OCI-LY1 (cell line): ENCODE results near the gene RUNDC1.
"Not testable (repeated sequence)": the region's sequence is repeated elsewhere in the genome, so short reads cannot be mapped to it uniquely, and the experiment has no call there.

Experiments used
- H2AFZ ChIP-seq: fragments of 200-600 bp; sonication (generic), shearing (Covaris generic); 2 replicates; pipeline ENCODE4 v1.6.0; 2014; ENCODE audit warnings: antibody characterized with exemption, mild to moderate bottlenecking, low read length
- H3F3A ChIP-seq: fragments of 200-600 bp; sonication (generic), shearing (Covaris generic); 2 replicates; pipeline ENCODE4 v1.6.0; 2014; ENCODE audit warnings: mild to moderate bottlenecking, antibody characterized with exemption, low read length, moderate library complexity; ENCODE audit not compliant: insufficient read depth
- H3K27ac ChIP-seq: fragments of 200-600 bp; sonication (generic); 2 replicates; pipeline ENCODE4 v1.5.1; 2014; ENCODE audit warnings: low read length, mixed run types, mild to moderate bottlenecking, low read depth; ENCODE audit not compliant: poor library complexity, severe bottlenecking
- H3K27me3 ChIP-seq: fragments of 200-600 bp; sonication (generic); 2 replicates; pipeline ENCODE4 v1.6.0; 2014; ENCODE audit warnings: antibody characterized with exemption, mild to moderate bottlenecking, low read length, moderate library complexity; ENCODE audit not compliant: insufficient read depth
- H3K36me3 ChIP-seq: fragments of 200-600 bp; sonication (generic); 2 replicates; pipeline ENCODE4 v1.6.1; 2014; ENCODE audit warnings: mild to moderate bottlenecking, antibody characterized with exemption, low read length, moderate library complexity, mixed read lengths; ENCODE audit not compliant: insufficient read depth
- H3K4me1 ChIP-seq: fragments of 200-600 bp; sonication (generic); 2 replicates; pipeline ENCODE4 v1.5.1; 2014; ENCODE audit warnings: mild to moderate bottlenecking, low read length, moderate library complexity; ENCODE audit not compliant: insufficient read depth, severe bottlenecking
- H3K4me2 ChIP-seq: fragments of 200-600 bp; sonication (generic), shearing (Covaris generic); 2 replicates; pipeline ENCODE4 v1.6.1; 2014; ENCODE audit warnings: low read length
- H3K4me3 ChIP-seq: fragments of 200-600 bp; sonication (generic); 2 replicates; pipeline ENCODE4 v1.5.1; 2014; ENCODE audit warnings: low read length, low read depth, mild to moderate bottlenecking, mixed read lengths; ENCODE audit not compliant: poor library complexity, severe bottlenecking
- H3K79me2 ChIP-seq: fragments of 200-600 bp; shearing (Covaris generic); 2 replicates; pipeline ENCODE4 v1.6.1; 2016; ENCODE audit warnings: mixed run types, low read length, mixed read lengths; ENCODE audit not compliant: insufficient read depth
- H3K9ac ChIP-seq: fragments of 200-600 bp; sonication (generic), shearing (Covaris generic); 2 replicates; pipeline ENCODE4 v1.6.1; 2014; ENCODE audit warnings: mild to moderate bottlenecking, low read length, mixed read lengths
- H3K9me2 ChIP-seq: fragments of 200-600 bp; sonication (generic), shearing (Covaris generic); 2 replicates; pipeline ENCODE4 v1.6.1; 2014; ENCODE audit warnings: low read depth, mild to moderate bottlenecking, low read length, mixed read lengths
- H3K9me3 ChIP-seq: fragments of 200-600 bp; shearing (Covaris generic); 2 replicates; pipeline ENCODE4 v1.6.1; 2014; ENCODE audit warnings: low read length, mixed read lengths
- H4K20me1 ChIP-seq: fragments of 200-600 bp; sonication (generic), shearing (Covaris generic); 2 replicates; pipeline ENCODE4 v1.6.0; 2016; ENCODE audit warnings: mild to moderate bottlenecking, low read length; ENCODE audit not compliant: insufficient read depth
- EZH2 ChIP-seq: fragments of 200-600 bp; sonication (generic), shearing (Covaris generic); IDR thresholded peaks from 2 replicates; pipeline ENCODE4 v1.8.0; 2017; ENCODE audit warnings: borderline replicate concordance, mixed run types, mild to moderate bottlenecking, antibody characterized with exemption, low read length, moderate library complexity, mixed read lengths
- TF ChIP-seq, protein P1 (sequence below): fragments of 200-600 bp; sonication (generic), shearing (Covaris generic); IDR thresholded peaks from 2 replicates; pipeline ENCODE4 v1.5.1; 2017; ENCODE audit warnings: mild to moderate bottlenecking, antibody characterized with exemption, low read length, moderate library complexity, mixed read lengths

The RUNDC1 gene

DNA sequence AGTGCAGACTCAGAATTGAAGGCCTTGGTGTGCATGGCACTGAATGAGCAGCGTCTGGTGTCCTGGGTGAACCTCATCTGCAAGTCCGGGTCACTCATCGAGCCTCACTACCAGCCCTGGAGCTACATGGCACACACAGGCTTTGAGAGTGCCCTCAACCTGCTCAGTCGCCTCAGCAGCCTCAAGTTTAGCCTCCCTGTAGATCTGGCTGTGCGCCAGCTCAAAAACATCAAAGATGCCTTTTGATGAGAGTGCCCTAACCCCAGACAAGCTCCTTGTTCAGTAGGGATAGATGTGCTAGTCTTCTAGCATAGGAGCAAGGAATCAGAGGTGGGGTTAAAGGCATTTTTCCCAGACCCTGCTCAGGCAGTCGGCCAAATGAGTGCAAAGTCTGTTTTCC, 11.1 kb downstream of the RUNDC1 start:
- no peaks in the 10 kb centered on the region for H3K79me2 ChIP-seq
- TF ChIP-seq EZH2, result no peak
- TF ChIP-seq, protein P1, sequence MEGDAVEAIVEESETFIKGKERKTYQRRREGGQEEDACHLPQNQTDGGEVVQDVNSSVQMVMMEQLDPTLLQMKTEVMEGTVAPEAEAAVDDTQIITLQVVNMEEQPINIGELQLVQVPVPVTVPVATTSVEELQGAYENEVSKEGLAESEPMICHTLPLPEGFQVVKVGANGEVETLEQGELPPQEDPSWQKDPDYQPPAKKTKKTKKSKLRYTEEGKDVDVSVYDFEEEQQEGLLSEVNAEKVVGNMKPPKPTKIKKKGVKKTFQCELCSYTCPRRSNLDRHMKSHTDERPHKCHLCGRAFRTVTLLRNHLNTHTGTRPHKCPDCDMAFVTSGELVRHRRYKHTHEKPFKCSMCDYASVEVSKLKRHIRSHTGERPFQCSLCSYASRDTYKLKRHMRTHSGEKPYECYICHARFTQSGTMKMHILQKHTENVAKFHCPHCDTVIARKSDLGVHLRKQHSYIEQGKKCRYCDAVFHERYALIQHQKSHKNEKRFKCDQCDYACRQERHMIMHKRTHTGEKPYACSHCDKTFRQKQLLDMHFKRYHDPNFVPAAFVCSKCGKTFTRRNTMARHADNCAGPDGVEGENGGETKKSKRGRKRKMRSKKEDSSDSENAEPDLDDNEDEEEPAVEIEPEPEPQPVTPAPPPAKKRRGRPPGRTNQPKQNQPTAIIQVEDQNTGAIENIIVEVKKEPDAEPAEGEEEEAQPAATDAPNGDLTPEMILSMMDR, result no peak
- H3K27me3 ChIP-seq, result no peaks in the 10 kb centered on the region
- H3K9me2 ChIP-seq, result no peaks in the 10 kb centered on the region
- peaks cover 79% of the 10 kb centered on the region for H3K36me3 ChIP-seq
- no peak overlapping the region for H3K27ac ChIP-seq
- H3F3A ChIP-seq, result no peaks in the 10 kb centered on the region
- H4K20me1 ChIP-seq, result no peaks in the 10 kb centered on the region
- no peak overlapping the region for H3K9ac ChIP-seq
- H2AFZ ChIP-seq, result no peak overlapping the region
- no peaks in the 10 kb centered on the region for H3K4me1 ChIP-seq
- no peaks in the 10 kb centered on the region for H3K9me3 ChIP-seq
- no peak overlapping the region for H3K4me2 ChIP-seq
- H3K4me3 ChIP-seq, result no peak overlapping the region

DNA sequence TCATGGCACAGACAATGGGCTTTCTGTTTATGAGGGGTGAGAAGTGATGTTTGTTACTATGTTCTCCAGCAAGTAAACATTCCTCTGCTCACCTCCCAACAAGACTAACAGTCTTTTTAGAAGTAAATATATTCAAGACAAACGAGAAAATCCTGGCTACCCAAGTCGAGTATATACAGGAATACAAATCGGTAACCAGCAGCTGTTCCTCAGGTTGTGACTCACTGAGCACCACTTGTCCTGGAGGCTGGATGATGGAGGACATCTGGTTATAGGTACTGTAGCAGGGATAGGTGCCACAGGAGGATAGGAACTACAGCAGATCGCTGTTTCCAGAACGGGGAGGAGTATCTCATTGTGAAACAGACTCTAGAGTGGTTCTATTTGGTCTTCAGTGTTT, 12.5 kb downstream of the RUNDC1 start:
- TF ChIP-seq, protein P1, result no peak
- no peak for TF ChIP-seq EZH2
- peaks cover 66% of the 10 kb centered on the region for H3K36me3 ChIP-seq
- no peaks in the 10 kb centered on the region for H3K9me2 ChIP-seq
- H3K4me1 ChIP-seq, result peaks cover 12% of the 10 kb centered on the region
- no peaks in the 10 kb centered on the region for H3K9me3 ChIP-seq
- no peaks in the 10 kb centered on the region for H3K79me2 ChIP-seq
- H3K27me3 ChIP-seq, result no peaks in the 10 kb centered on the region
- no peak overlapping the region for H3K4me3 ChIP-seq
- no peaks in the 10 kb centered on the region for H3F3A ChIP-seq
- no peak overlapping the region for H3K4me2 ChIP-seq
- H3K27ac ChIP-seq, result no peak overlapping the region
- H3K9ac ChIP-seq, result no peak overlapping the region
- H2AFZ ChIP-seq, result no peak overlapping the region
- no peaks in the 10 kb centered on the region for H4K20me1 ChIP-seq

DNA sequence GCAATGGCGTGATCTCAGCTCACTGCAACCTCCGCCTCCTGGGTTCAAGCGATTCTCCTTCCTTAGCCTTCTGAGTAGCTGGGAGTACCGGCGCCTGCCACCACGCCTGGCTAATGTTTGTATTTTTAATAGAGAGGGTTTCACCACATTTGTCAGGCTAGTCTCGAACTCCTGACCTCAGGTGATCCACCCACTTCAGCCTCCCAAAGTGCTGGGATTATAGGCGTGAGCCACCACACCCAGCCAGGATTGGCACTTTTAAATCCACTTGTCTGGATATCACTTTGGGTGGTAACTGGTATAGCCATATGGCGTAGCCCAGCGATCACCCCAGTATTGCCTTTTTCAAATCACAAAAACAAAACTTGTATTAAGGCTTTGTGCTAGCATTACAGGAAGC, 13.5 kb downstream of the RUNDC1 start:
- H4K20me1 ChIP-seq, H3F3A ChIP-seq, H3K27ac ChIP-seq, H3K79me2 ChIP-seq, H3K9ac ChIP-seq, H3K9me2 ChIP-seq, H3K4me3 ChIP-seq, H2AFZ ChIP-seq, H3K4me2 ChIP-seq, H3K27me3 ChIP-seq, H3K9me3 ChIP-seq: not testable (repeated sequence)
- peaks cover 12% of the 10 kb centered on the region for H3K4me1 ChIP-seq
- peaks cover 60% of the 10 kb centered on the region for H3K36me3 ChIP-seq

DNA sequence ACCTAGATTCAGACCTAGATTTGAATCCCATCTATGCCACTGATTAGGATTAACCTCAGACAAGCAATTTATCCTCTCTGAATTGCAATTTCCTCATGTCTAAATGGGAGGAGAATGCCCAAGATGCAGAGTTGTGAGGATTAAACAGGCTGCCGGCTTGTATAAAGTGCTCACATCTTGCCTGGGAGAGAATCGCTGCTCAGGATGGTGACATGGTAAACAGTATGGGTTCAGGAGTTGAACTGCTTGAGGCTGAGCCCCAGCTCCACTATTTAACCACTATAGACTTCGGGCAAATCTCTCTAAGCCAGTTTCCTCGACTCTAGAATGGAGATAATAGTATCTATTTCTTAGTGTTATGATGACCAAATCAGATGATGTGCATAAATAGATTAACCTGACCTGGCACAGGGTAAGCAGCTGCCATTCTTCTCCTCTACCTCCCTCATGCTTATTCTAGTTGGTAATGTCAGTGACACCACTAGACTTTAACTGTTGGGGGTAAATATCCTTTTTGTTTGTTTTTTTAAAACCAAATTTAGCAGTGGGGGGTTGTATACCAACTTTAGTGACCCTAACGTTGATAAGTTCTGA, 17.1 kb downstream of the RUNDC1 start:
- peak overlapping the region; percentile 71 for H3K4me2 ChIP-seq
- peak overlapping the region; percentile 50 for H3K4me3 ChIP-seq
- TF ChIP-seq, protein P1, result no peak
- TF ChIP-seq EZH2, result no peak
- peak overlapping the region; percentile 61 for H3K9ac ChIP-seq
- H3K27ac ChIP-seq, result peak overlapping the region; percentile 60
- H3F3A ChIP-seq, result peaks cover 1% of the 10 kb centered on the region; the same call in 1 of the 2 replicates
- no peaks in the 10 kb centered on the region for H3K9me3 ChIP-seq
- peaks cover 20% of the 10 kb centered on the region for H3K79me2 ChIP-seq
- peak overlapping the region; percentile 82; the same call in 1 of the 2 replicates for H2AFZ ChIP-seq
- H3K4me1 ChIP-seq, result peaks cover 25% of the 10 kb centered on the region
- peaks cover 59% of the 10 kb centered on the region for H3K36me3 ChIP-seq
- H4K20me1 ChIP-seq, result no peaks in the 10 kb centered on the region
- no peaks in the 10 kb centered on the region for H3K27me3 ChIP-seq
- no peaks in the 10 kb centered on the region for H3K9me2 ChIP-seq
